HG03097 (cell line): Measurements from ENCODE around the gene FASTK.
"Not testable (repeated sequence)": the region's sequence is repeated elsewhere in the genome, so short reads cannot be mapped to it uniquely, and the experiment has no call there.

ENCODE experiments used
- ATAC-seq: cut with Tn5 transposase; IDR thresholded peaks from one replicate; pipeline ENCODE4 v1.9.1; 2021; ENCODE audit not compliant: unreplicated experiment, low FRiP score

Gene FASTK

DNA sequence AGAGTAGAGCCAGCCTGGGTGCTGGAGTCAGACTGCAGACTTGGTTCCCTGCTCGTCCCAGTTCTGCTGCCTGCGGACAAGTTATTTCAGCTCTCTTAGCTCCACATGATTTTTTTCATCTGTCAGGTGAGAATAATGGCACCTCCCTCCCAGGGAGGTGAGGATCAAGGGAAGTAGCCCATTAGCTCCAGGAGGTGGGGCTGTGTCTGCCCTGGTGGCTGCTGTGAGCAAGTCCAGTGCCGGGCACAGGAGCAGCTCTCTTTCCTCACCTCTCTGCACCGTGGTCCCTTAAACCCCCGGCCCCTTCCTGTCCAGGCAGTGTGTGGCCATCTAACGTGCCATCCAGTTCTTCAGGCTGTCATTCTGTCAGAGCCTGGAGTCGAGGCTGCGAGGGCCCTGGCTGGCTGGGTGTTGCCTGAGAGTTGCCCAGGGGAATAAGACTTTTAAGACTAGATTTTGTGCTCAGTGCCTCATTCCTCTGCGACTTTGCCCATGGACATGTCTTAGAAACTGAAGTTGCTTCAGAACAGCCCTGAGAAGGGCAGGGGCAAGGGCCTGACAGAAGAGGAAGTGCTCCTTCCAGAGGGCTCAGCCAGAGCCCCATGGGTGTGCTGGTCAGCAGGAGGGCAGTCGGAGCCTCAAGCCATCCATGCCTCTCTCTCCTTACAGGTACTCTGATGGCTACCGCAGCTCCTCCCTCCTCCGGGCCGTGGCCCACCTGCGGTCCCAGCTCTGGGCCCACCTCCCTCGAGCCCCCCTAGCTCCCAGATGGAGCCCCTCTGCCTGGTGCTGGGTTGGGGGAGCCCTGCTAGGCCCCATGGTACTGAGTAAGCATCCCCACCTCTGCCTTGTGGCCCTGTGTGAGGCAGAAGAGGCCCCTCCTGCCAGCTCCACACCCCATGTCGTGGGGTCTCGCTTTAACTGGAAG is 47.4 kb downstream of the FASTK start:
- ATAC-seq, result no peak

GRCh38 chr7:151031011-151031410 is 49.6 kb downstream of the FASTK start:
- ATAC-seq, result no peak

DNA sequence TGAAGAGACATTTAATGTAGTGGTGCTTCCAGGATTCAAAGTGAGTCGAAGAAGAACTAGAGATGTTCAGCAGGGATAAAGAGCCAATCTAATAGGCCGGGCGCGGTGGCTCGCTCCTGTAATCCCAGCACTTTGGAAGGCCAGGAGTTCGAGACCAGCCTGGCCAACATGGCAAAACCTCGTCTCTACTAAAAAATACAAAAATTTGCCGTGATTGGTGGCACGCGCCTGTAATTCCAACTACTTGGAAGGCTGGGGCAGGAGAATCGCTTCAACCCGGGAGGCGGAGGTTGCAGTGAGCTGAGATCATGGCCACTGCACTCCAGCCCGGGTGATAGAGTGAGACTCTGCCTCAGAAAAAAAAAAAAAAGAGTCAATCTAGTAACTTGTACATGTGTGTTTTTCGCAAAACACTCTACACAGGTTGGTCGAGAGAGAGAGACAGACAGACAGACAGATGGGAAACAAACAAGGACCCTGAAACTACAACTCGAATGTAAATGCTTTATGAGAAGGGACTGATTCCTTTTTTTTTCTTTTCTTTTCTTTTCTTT is 51.6 kb downstream of the FASTK start:
- ATAC-seq, result no peak

- peak; percentile 94 for ATAC-seq
Measured at GRCh38 chr7:151028131-151028947, 52.3 kb downstream of the FASTK start, which contains the start of gene ABCB8. Gene ABCB8, plus strand, starts transcription at chr7:151028450. Its CDS starts 66 bp downstream, at chr7:151028516.

DNA sequence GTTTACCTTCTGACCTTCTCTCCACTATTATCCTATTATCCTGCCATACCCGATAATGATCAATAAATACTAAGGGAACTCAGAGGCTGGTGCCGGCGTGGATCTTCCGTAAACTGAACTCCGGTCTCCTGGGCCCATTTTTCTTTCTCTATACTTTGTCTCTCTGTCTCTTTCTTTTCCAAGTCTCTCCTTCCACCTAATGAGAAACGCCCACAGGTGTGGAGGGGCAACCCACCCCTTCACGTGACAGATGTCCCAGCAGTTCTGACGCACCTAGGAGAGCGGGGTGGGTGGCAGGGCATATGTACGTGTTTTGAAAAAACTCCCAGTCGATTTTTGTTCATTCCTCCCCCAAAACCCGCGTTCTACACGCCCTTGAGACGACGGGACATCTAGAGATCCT is 52.9 kb downstream of the FASTK start:
- ATAC-seq, result not testable (repeated sequence)

DNA sequence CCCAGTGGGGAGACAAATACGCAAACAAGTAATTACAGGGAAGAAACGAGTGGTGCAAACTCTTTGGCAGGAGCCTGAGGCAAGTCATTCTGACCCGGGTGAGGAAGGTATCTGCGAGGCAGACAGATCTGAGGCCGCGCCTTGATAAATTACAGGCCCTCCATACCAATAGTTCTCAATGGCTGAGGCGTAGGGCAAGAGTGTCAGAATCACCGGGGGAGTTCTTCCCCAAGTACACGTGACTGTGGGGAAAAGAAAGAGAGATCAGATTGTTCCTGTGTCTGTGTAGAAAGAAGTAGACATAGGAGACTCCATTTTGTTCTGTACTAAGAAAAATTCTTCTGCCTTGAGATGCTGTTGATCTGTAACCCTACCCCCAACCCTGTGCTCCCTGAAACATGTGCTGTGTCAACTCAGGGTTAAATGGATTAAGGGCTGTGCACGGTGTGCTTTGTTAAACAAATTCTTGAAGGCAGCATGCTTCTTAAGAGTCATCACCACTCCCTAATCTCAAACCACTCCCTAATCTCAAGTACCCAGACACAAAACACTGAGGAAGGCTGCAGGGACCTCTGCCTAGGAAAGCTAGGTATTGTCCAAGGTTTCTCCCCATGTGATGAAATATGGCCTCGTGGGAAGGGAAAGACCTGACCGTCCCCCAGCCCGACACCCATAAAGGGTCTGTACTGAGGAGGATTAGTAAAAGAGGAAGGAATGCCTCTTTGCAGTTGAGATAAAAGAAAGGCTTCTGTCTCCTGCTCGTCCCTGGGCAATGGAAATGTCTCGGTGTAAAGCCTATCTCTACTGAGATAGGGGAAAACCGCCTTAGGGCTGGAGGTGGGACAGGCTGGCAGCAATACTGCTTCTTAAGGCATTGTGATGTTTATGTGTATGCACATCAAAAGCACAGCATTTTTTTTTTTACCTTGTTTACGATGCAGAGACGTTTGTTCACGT is 53.6 kb downstream of the FASTK start:
- ATAC-seq, result not testable (repeated sequence)
